NT2/D1 (cell line): ENCODE data around the gene GASK1A.

Experiments
- SUZ12 ChIP-seq: IDR thresholded peaks from 2 replicates; pipeline ENCODE4 v1.6.1; 2011; ENCODE audit not compliant: insufficient read length, insufficient read depth; ENCODE audit errors: extremely low read depth
- YY1 ChIP-seq: IDR thresholded peaks from 2 replicates; pipeline ENCODE4 v1.6.1; 2011; ENCODE audit not compliant: insufficient read length, insufficient read depth
- ZNF274 ChIP-seq: IDR thresholded peaks from 2 replicates; pipeline ENCODE4 v1.6.1; 2011; ENCODE audit warnings: mild to moderate bottlenecking, low read depth, low read length

- TF ChIP-seq ZNF274, result no peak
- no peak for TF ChIP-seq YY1
- TF ChIP-seq SUZ12, result no peak
Observed at GRCh38 chr3:43090238-43090637, 111.1 kb downstream of the GASK1A start.
